ENCODE measurements around the gene LRRC2. TPM values are rescaled to one million over a fixed set of nuclear protein-coding genes. Genes with fewer than 3 reads are reported as not detected.

Gene LRRC2
- total and polyA plus RNA-seq, 2 of the 13 experiments (the other 11 are each of a cell fraction or from before 2014, with no cell fraction given): 0.27 to 0.58 TPM

DNA sequence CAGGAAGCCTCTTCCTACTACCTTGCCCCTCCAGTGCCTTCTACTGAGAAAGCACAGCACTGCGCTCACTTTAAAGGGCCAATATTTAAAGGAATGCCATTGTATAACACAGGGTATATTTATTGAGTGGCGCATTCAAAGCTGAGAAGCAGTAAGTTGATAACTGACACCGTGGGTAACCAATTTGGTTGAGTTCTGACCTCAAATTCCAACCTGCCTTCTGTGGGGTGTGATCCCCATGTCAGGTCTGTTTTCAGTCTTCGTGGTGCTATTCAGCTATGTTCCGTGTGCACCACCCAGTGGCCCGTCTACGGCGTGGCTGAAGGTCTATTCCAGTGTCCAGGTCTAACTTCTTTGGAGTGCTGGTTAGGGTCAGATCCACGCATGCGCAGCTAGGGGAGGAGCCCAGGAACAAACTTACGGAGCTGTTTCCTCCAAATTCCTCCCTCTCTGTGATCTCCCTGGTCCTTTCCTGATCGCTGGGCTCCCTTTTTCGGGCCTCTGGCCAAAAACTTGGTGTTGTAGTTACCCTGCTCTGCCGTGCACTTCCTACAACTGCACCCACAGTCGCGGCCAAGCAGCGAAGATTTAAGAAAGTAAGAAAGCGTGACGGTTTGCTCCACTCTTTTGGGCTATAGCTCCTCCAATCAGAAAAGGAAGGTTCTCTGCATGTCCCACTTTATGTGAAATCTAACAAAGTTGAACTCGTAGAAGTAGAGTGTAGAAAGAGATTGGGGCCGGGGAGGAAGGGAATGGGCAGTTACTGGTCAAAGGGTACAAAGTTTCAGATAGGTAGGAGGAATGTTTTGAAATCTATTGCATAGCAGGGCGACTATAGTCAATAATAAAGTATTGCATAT is 7.7 kb downstream of the LRRC2 start (continued):
- TF ChIP-seq ATF1 (CRISPR knock-in tag; IDR thresholded peaks at IDR 0.05): no peak
- peak; percentile 47; the same call in 1 of the 2 replicates for TF ChIP-seq ZSCAN9 (CRISPR knock-in tag; IDR thresholded peaks at IDR 0.05; ENCODE audit: borderline replicate concordance)
- no peak for TF ChIP-seq HDAC1 (CRISPR knock-in tag; IDR thresholded peaks at IDR 0.05)
- TF ChIP-seq ZNF737 (CRISPR knock-in tag; IDR thresholded peaks at IDR 0.05; ENCODE audit: borderline replicate concordance): no peak
- 0 out of 2 replicates have a peak, but pooled peaks have one; percentile 52 for TF ChIP-seq KDM3A (CRISPR knock-in tag; IDR thresholded peaks at IDR 0.05; ENCODE audit: low read depth)
- TF ChIP-seq MXD4 (CRISPR knock-in tag; IDR thresholded peaks at IDR 0.05): 0 out of 2 replicates have a peak, but pooled peaks have one; percentile 28
- TF ChIP-seq, protein P1, sequence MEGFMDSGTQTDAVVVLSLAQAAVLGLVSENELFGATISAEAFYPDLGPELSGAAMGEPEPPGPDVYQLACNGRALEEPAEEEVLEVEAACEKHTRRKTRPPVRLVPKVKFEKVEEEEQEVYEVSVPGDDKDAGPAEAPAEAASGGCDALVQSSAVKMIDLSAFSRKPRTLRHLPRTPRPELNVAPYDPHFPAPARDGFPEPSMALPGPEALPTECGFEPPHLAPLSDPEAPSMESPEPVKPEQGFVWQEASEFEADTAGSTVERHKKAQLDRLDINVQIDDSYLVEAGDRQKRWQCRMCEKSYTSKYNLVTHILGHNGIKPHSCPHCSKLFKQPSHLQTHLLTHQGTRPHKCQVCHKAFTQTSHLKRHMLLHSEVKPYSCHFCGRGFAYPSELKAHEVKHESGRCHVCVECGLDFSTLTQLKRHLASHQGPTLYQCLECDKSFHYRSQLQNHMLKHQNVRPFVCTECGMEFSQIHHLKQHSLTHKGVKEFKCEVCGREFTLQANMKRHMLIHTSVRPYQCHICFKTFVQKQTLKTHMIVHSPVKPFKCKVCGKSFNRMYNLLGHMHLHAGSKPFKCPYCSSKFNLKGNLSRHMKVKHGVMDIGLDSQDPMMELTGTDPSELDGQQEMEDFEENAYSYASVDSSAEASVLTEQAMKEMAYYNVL (CRISPR knock-in tag; IDR thresholded peaks at IDR 0.05; ENCODE audit: borderline replicate concordance): no peak
- no peak for TF ChIP-seq ZNF598 (CRISPR knock-in tag; IDR thresholded peaks at IDR 0.05; ENCODE audit: borderline replicate concordance)
- no peak for TF ChIP-seq SIN3A (IDR thresholded peaks at IDR 0.05; ENCODE audit: borderline replicate concordance, low read depth, low read length)
- TF ChIP-seq NFIC (IDR thresholded peaks at IDR 0.05; ENCODE audit: low read length): no peak
- TF ChIP-seq KLF6 (CRISPR knock-in tag; IDR thresholded peaks at IDR 0.05): no peak
- TF ChIP-seq, protein P2, sequence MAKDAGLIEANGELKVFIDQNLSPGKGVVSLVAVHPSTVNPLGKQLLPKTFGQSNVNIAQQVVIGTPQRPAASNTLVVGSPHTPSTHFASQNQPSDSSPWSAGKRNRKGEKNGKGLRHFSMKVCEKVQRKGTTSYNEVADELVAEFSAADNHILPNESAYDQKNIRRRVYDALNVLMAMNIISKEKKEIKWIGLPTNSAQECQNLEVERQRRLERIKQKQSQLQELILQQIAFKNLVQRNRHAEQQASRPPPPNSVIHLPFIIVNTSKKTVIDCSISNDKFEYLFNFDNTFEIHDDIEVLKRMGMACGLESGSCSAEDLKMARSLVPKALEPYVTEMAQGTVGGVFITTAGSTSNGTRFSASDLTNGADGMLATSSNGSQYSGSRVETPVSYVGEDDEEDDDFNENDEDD (CRISPR knock-in tag; IDR thresholded peaks at IDR 0.05; ENCODE audit: borderline replicate concordance): peak; percentile 68; the same call in 1 of the 2 replicates
- TF ChIP-seq, protein P3, sequence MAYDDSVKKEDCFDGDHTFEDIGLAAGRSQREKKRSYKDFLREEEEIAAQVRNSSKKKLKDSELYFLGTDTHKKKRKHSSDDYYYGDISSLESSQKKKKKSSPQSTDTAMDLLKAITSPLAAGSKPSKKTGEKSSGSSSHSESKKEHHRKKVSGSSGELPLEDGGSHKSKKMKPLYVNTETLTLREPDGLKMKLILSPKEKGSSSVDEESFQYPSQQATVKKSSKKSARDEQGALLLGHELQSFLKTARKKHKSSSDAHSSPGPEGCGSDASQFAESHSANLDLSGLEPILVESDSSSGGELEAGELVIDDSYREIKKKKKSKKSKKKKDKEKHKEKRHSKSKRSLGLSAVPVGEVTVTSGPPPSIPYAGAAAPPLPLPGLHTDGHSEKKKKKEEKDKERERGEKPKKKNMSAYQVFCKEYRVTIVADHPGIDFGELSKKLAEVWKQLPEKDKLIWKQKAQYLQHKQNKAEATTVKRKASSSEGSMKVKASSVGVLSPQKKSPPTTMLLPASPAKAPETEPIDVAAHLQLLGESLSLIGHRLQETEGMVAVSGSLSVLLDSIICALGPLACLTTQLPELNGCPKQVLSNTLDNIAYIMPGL (CRISPR knock-in tag; IDR thresholded peaks at IDR 0.05; ENCODE audit: borderline replicate concordance in 1 of 2, low read depth in 1 of 2): peak; percentile 70 to 71; a peak in 3 of 4 replicates
- TF ChIP-seq, protein P4, sequence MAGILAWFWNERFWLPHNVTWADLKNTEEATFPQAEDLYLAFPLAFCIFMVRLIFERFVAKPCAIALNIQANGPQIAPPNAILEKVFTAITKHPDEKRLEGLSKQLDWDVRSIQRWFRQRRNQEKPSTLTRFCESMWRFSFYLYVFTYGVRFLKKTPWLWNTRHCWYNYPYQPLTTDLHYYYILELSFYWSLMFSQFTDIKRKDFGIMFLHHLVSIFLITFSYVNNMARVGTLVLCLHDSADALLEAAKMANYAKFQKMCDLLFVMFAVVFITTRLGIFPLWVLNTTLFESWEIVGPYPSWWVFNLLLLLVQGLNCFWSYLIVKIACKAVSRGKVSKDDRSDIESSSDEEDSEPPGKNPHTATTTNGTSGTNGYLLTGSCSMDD (CRISPR knock-in tag; IDR thresholded peaks at IDR 0.05): no peak
- TF ChIP-seq NFKBIZ (CRISPR knock-in tag; IDR thresholded peaks at IDR 0.05): peak; percentile 44; the same call in 1 of the 2 replicates
- no peak for TF ChIP-seq ISX (CRISPR knock-in tag; conservative IDR thresholded peaks at IDR 0.05)
- TF ChIP-seq, protein P5, sequence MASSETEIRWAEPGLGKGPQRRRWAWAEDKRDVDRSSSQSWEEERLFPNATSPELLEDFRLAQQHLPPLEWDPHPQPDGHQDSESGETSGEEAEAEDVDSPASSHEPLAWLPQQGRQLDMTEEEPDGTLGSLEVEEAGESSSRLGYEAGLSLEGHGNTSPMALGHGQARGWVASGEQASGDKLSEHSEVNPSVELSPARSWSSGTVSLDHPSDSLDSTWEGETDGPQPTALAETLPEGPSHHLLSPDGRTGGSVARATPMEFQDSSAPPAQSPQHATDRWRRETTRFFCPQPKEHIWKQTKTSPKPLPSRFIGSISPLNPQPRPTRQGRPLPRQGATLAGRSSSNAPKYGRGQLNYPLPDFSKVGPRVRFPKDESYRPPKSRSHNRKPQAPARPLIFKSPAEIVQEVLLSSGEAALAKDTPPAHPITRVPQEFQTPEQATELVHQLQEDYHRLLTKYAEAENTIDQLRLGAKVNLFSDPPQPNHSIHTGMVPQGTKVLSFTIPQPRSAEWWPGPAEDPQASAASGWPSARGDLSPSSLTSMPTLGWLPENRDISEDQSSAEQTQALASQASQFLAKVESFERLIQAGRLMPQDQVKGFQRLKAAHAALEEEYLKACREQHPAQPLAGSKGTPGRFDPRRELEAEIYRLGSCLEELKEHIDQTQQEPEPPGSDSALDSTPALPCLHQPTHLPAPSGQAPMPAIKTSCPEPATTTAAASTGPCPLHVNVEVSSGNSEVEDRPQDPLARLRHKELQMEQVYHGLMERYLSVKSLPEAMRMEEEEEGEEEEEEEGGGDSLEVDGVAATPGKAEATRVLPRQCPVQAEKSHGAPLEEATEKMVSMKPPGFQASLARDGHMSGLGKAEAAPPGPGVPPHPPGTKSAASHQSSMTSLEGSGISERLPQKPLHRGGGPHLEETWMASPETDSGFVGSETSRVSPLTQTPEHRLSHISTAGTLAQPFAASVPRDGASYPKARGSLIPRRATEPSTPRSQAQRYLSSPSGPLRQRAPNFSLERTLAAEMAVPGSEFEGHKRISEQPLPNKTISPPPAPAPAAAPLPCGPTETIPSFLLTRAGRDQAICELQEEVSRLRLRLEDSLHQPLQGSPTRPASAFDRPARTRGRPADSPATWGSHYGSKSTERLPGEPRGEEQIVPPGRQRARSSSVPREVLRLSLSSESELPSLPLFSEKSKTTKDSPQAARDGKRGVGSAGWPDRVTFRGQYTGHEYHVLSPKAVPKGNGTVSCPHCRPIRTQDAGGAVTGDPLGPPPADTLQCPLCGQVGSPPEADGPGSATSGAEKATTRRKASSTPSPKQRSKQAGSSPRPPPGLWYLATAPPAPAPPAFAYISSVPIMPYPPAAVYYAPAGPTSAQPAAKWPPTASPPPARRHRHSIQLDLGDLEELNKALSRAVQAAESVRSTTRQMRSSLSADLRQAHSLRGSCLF (CRISPR knock-in tag; IDR thresholded peaks at IDR 0.05; ENCODE audit: borderline replicate concordance): no peak

Measured in HepG2 (cell line).